ENCODE results near the gene HS6ST2.

Gene HS6ST2

GRCh38 chrX:132671229-132671641 is 287.2 kb downstream of the HS6ST2 start:
- DNase-seq (ENCODE audit: low read depth, low spot score): no peak

GRCh38 chrX:132669142-132669541 is 289.3 kb downstream of the HS6ST2 start:
- no peak for DNase-seq (ENCODE audit: low read depth, low spot score)
- no peak for TF ChIP-seq CTCF (IDR thresholded peaks at IDR 0.05; ENCODE audit: low read depth, low read length)
- in situ Hi-C loops (cut with HindIII; ENCODE audit: low sequenced_read_pairs): no loop called here
- no peak overlapping the region for H3K4me3 ChIP-seq (ENCODE audit: low read depth, low read length)

More at GRCh38 chrX:132671229-132671641, 287.2 kb downstream of the HS6ST2 start:
- no peak overlapping the region for H3K4me3 ChIP-seq (ENCODE audit: low read depth, low read length)
- in situ Hi-C loops (cut with HindIII; ENCODE audit: low sequenced_read_pairs): no loop called here
- no peak for TF ChIP-seq CTCF (IDR thresholded peaks at IDR 0.05; ENCODE audit: low read depth, low read length)

GRCh38 chrX:132668178-132668577 is 290.3 kb downstream of the HS6ST2 start:
- no peak for TF ChIP-seq CTCF (IDR thresholded peaks at IDR 0.05; ENCODE audit: low read depth, low read length)
- in situ Hi-C loops (cut with HindIII; ENCODE audit: low sequenced_read_pairs): no loop called here
- DNase-seq (ENCODE audit: low read depth, low spot score): no peak
- H3K4me3 ChIP-seq (ENCODE audit: low read depth, low read length): no peak overlapping the region

- no peak for DNase-seq (ENCODE audit: low read depth, low spot score)
- TF ChIP-seq CTCF (IDR thresholded peaks at IDR 0.05; ENCODE audit: low read depth, low read length): no peak
- in situ Hi-C loops (cut with HindIII; ENCODE audit: low sequenced_read_pairs): no loop called here
- no peak overlapping the region for H3K4me3 ChIP-seq (ENCODE audit: low read depth, low read length)
These were observed 292.8 kb downstream of the HS6ST2 start for GRCh38 chrX:132665676-132666075.

- TF ChIP-seq CTCF (IDR thresholded peaks at IDR 0.05; ENCODE audit: low read depth, low read length): no peak
- DNase-seq (ENCODE audit: low read depth, low spot score): no peak
- in situ Hi-C loops (cut with HindIII; ENCODE audit: low sequenced_read_pairs): no loop called here
- no peak overlapping the region for H3K4me3 ChIP-seq (ENCODE audit: low read depth, low read length)
These were observed 294.2 kb downstream of the HS6ST2 start for GRCh38 chrX:132664273-132664672.

GRCh38 chrX:132662844-132663243 is 295.6 kb downstream of the HS6ST2 start:
- no peak for DNase-seq (ENCODE audit: low read depth, low spot score)
- in situ Hi-C loops (cut with HindIII; ENCODE audit: low sequenced_read_pairs): no loop called here
- H3K4me3 ChIP-seq (ENCODE audit: low read depth, low read length): no peak overlapping the region
- no peak for TF ChIP-seq CTCF (IDR thresholded peaks at IDR 0.05; ENCODE audit: low read depth, low read length)

GRCh38 chrX:132657876-132658275 is 300.6 kb downstream of the HS6ST2 start:
- H3K4me3 ChIP-seq (ENCODE audit: low read depth, low read length): no peak overlapping the region
- no peak for DNase-seq (ENCODE audit: low read depth, low spot score)
- TF ChIP-seq CTCF (IDR thresholded peaks at IDR 0.05; ENCODE audit: low read depth, low read length): no peak
- in situ Hi-C loops (cut with HindIII; ENCODE audit: low sequenced_read_pairs): no loop called here
